GM12878 (cell line): ENCODE data around the gene KIF26A. TPM values are rescaled to one million over a fixed set of nuclear protein-coding genes. Genes with fewer than 3 reads are reported as not detected.

Source experiments
- ATAC-seq: fragments of 200-7000 bp; cut with Tn5 transposase; 3 replicates; pipeline ENCODE4 v1.9.1; 2020; ENCODE audit warnings: mild to moderate bottlenecking, moderate library complexity
- BruUV-seq: library from RNA; stranded (reverse); fragments of 400-500 nt; replicated peaks from 2 replicates; lab custom pipeline; 2021; lab: Mats Ljungman, UMichigan
- CTCF ChIA-PET: fragments of 300-600 bp; sonication (Branson Sonifier 250); formaldehyde crosslinking; extraction: SDS; loops from one replicate; lab custom pipeline; 2021; ENCODE audit warnings: inconsistent platforms; lab: Yijun Ruan, JAX
- POLR2A ChIA-PET: fragments of 350-600 bp; formaldehyde crosslinking; extraction: SDS; loops from one replicate; lab custom pipeline; 2021; ENCODE audit warnings: inconsistent platforms; lab: Charles Lee
- RAD21 ChIA-PET: fragments of 300-600 bp; sonication (Branson Sonifier 250); formaldehyde crosslinking; loops from one replicate; lab custom pipeline; 2023; ENCODE audit warnings: antibody characterized with exemption; ENCODE audit not compliant: unreplicated experiment; lab: Charles Lee
- SMC1A ChIA-PET: fragments of 300-600 bp; sonication (Branson Sonifier 250); formaldehyde crosslinking; loops from one replicate; lab custom pipeline; 2023; ENCODE audit not compliant: unreplicated experiment, uncharacterized antibody; lab: Charles Lee
- DNase-seq: peaks from one replicate; pipeline ENCODE4 v3.0.0-alpha.2; 2011; ENCODE audit warnings: low read depth, low spot score
- FAIRE-seq: peaks from 3 replicates; lab custom pipeline; 2011; peaks lifted over from hg19 to GRCh38; lab: Jason Lieb, UNC
- H2AFZ ChIP-seq: 2 replicates; pipeline ENCODE4 v1.6.0; 2011; ENCODE audit warnings: low read depth, low read length, control low read depth; ENCODE audit not compliant: control insufficient read depth
- H3K27ac ChIP-seq: 2 replicates; pipeline ENCODE4 v1.5.1; 2011; ENCODE audit warnings: control low read depth; ENCODE audit not compliant: control insufficient read depth, insufficient read depth
- H3K27me3 ChIP-seq, 2 experiments: replicated peaks in 1 of 2; 2 replicates each; pipeline versions ENCODE4 v1.6.0 to v1.6.1; 2011; ENCODE audit warnings: low read length in 1 of 2; ENCODE audit not compliant: control insufficient read depth in 2 of 2, insufficient read depth in 2 of 2
- H3K36me3 ChIP-seq, 2 experiments: 2 replicates each; pipeline ENCODE4 v1.5.1; 2011; ENCODE audit warnings: low read length in 1 of 2; ENCODE audit not compliant: control insufficient read depth in 2 of 2, insufficient read depth in 2 of 2
- H3K4me1 ChIP-seq: 2 replicates; pipeline ENCODE4 v1.6.1; 2011; ENCODE audit warnings: mild to moderate bottlenecking, low read length, moderate library complexity, mixed read lengths; ENCODE audit not compliant: control insufficient read depth, insufficient read depth
- H3K4me2 ChIP-seq: 2 replicates; pipeline ENCODE4 v1.6.0; 2011; ENCODE audit warnings: control low read depth; ENCODE audit not compliant: control insufficient read depth, insufficient read depth
- H3K4me3 ChIP-seq: fragments of 200-600 bp; sonication (generic); 2 replicates; pipeline ENCODE4 v1.5.1; 2016
- H3K79me2 ChIP-seq: 2 replicates; pipeline ENCODE4 v1.6.0; 2011; ENCODE audit warnings: low read length; ENCODE audit not compliant: control insufficient read depth, insufficient read depth
- H3K9ac ChIP-seq: 2 replicates; pipeline ENCODE4 v1.8.0; 2011; ENCODE audit warnings: low read length, control low read depth, mixed read lengths; ENCODE audit not compliant: control insufficient read depth, insufficient read depth
- H3K9me3 ChIP-seq: replicated peaks from 3 replicates; pipeline ENCODE4 v1.5.1; 2011; ENCODE audit warnings: mild to moderate bottlenecking, low read length; ENCODE audit not compliant: control insufficient read depth, insufficient read depth
- H4K20me1 ChIP-seq: 2 replicates; pipeline ENCODE4 v1.6.0; 2011; ENCODE audit not compliant: control insufficient read depth, insufficient read depth
- CHD4 ChIP-seq: fragments of 200-600 bp; sonication (generic); IDR thresholded peaks from 2 replicates; pipeline ENCODE4 v1.6.1; 2016; ENCODE audit warnings: mild to moderate bottlenecking
- SMAD5 ChIP-seq: IDR thresholded peaks from 2 replicates; pipeline ENCODE4 v1.6.1; 2016; ENCODE audit warnings: antibody characterized with exemption, low read depth
- WRNIP1 ChIP-seq: IDR thresholded peaks from 2 replicates; pipeline ENCODE4 v1.6.1; 2011; ENCODE audit warnings: low read depth, low read length, improper control_type of control experiment, borderline replicate concordance
- ZNF217 ChIP-seq: fragments of 450-650 bp; IDR thresholded peaks from 2 replicates; pipeline ENCODE4 v1.6.1; 2017; ENCODE audit warnings: antibody characterized with exemption, mild to moderate bottlenecking
- ZNF24 ChIP-seq: fragments of 450-650 bp; IDR thresholded peaks from 2 replicates; pipeline ENCODE4 v1.6.1; 2017; ENCODE audit warnings: antibody characterized with exemption, mild to moderate bottlenecking
- ZNF622 ChIP-seq: fragments of 450-650 bp; IDR thresholded peaks from 2 replicates; pipeline ENCODE4 v1.6.1; 2017; ENCODE audit warnings: mild to moderate bottlenecking, inconsistent platforms
- WGBS: methylation state at CpG from one replicate; pipeline ENCODE4 v1.1.6; 2016; ENCODE audit warnings: low lambda C conversion rate; ENCODE audit not compliant: insufficient replicate concordance, insufficient coverage; ENCODE audit errors: missing lambda C conversion rate; 5-methylcytosine and 5-hydroxymethylcytosine counted together
- in situ Hi-C: fragments of 300-500 bp; cut with MboI; formaldehyde crosslinking; loops from 9 replicates; pipeline ENCODE4 v1.14.3; 2018; ENCODE audit warnings: mixed read lengths
- intact Hi-C: fragments of 100-400 bp; cut with micrococcal nuclease; formaldehyde crosslinking; loops from one replicate; pipeline ENCODE4 v1.14.2; 2022; ENCODE audit not compliant: unreplicated experiment
- polyA plus RNA-seq, 11 experiments: library from polyadenylated mRNA; depleted of rRNA in 4 of 11; unstranded in 6 of 11; stranded (reverse) in 5 of 11; fragments of >200 nt; fragmentation: Nextera tagmentation in 4 of 11; fragmentation: Illumina TruSeq in 1 of 11; extraction: Ambion mirVana in 4 of 11; extraction: Trizol in 1 of 11; gene quantifications; 1 replicate in 1 of 11; 2 replicates in 10 of 11; pipeline versions ENCODE4 v1.2.1 to v1.2.3, GENCODE V29; 2011 to 2016; ENCODE audit warnings: inconsistent platforms in 2 of 11, missing spikeins in 2 of 11, low read depth in 1 of 11
- total RNA-seq, 4 experiments: library from RNA; depleted of rRNA in 3 of 4; stranded (reverse); fragments of >200 nt in 3 of 4; fragmentation: Illumina TruSeq in 1 of 4; extraction: Trizol in 1 of 4; gene quantifications; 2 replicates each; pipeline versions ENCODE4 v1.2.1 to v1.2.3, GENCODE V29; 2013 to 2021

KIF26A gene
- total and polyA plus RNA-seq, 10 of the 15 experiments (the other 5 are each of a cell fraction or from before 2014, with no cell fraction given) = 0.05 TPM; not detected in 9

- H3K36me3 ChIP-seq = no peaks in the 10 kb centered on the region
- DNase-seq (no peak), FAIRE-seq (no peak), ATAC-seq (no peak)
- no peak for TF ChIP-seq ZNF622
- no peak for TF ChIP-seq SMAD5
- no peak for TF ChIP-seq ZNF24
- TF ChIP-seq ZNF217 = no peak
- TF ChIP-seq WRNIP1 = no peak
- no peak for TF ChIP-seq CHD4
- no peaks in the 10 kb centered on the region for H4K20me1 ChIP-seq
- WGBS = 27% methylated on average over 28 of the region's 28 CpGs
- intact Hi-C loops = no loop called here
- ChIA-PET RAD21 (no interaction called here), CTCF (interaction anchor here (0.6 kb wide), 1 partner anchor 18 kb away, joined by 3 read pairs; no protein-coding TSS in a partner anchor), POLR2A (no interaction called here), SMC1A (no interaction called here)
- peaks cover 0 to 1% of the 10 kb centered on the region in 2 experiments; a peak in 1 of 4 replicates for H3K27me3 ChIP-seq
- no peak overlapping the region for H3K27ac ChIP-seq
- H3K9me3 ChIP-seq = no peaks in the 10 kb centered on the region
- no peak overlapping the region for H2AFZ ChIP-seq
- H3K4me2 ChIP-seq = no peak overlapping the region
- in situ Hi-C loops = no loop called here
- H3K4me1 ChIP-seq = no peaks in the 10 kb centered on the region
- H3K4me3 ChIP-seq = no peak overlapping the region
- no peaks in the 10 kb centered on the region for H3K79me2 ChIP-seq
- H3K9ac ChIP-seq = no peak overlapping the region
- no TSS peak for BruUV-seq
Measured at GRCh38 chr14:104147346-104148125, 9.1 kb downstream of the KIF26A start.
